ENCODE data around the gene FAM135A. TPM values are rescaled to one million over a fixed set of nuclear protein-coding genes. Genes with fewer than 3 reads are reported as not detected.
"Not testable (repeated sequence)": the region's sequence is repeated elsewhere in the genome, so short reads cannot be mapped to it uniquely, and the experiment has no call there.

Gene FAM135A
- total and polyA plus RNA-seq, 12 donors, result 6.8 to 33.9 (median 13.7) TPM

- no peak for TF ChIP-seq CTCF (IDR thresholded peaks at IDR 0.05)
- no peak for TF ChIP-seq POLR2A (IDR thresholded peaks at IDR 0.05)
- H3K4me3 ChIP-seq, result no peak overlapping the region
- 95 to 100% (median 98%) methylated on average over 2 of the region's 2 CpGs for WGBS, 4 donors
- H3K9me3 ChIP-seq (replicated peaks in 1 of 3), result peaks cover 0 to 9% (median 4%) of the 10 kb centered on the region in 3 donors
- no peak for DNase-seq
- H3K4me1 ChIP-seq (replicated peaks in 1 of 2), result no peaks in the 10 kb centered on the region
- intact Hi-C loops (cut with DNase I), result no loop called here
- no peak overlapping the region for H3K27ac ChIP-seq
- H3K36me3 ChIP-seq (replicated peaks in 1 of 2), result no peaks in the 10 kb centered on the region
- no peaks in the 10 kb centered on the region for H3K27me3 ChIP-seq
Measured at GRCh38 chr6:70445001-70445400, 31.7 kb downstream of the FAM135A start.

- H3K4me3 ChIP-seq; intact Hi-C loops (cut with DNase I); DNase-seq; H3K27ac ChIP-seq; H3K36me3 ChIP-seq (replicated peaks in 1 of 2); H3K9me3 ChIP-seq (replicated peaks in 1 of 3); H3K4me1 ChIP-seq (replicated peaks in 1 of 2); H3K27me3 ChIP-seq: not testable (repeated sequence)
- WGBS, 4 donors, result 75 to 85% (median 84%) methylated on average over 12 to 13 of the region's 13 CpGs
Measured at GRCh38 chr6:70447343-70448070, 34.2 kb downstream of the FAM135A start.

- DNase-seq; H3K27ac ChIP-seq; H3K27me3 ChIP-seq; H3K36me3 ChIP-seq (replicated peaks in 1 of 2); H3K9me3 ChIP-seq (replicated peaks in 1 of 3); H3K4me3 ChIP-seq; H3K4me1 ChIP-seq (replicated peaks in 1 of 2); intact Hi-C loops (cut with DNase I): not testable (repeated sequence)
- WGBS, 4 donors, result 97 to 100% (median 98%) methylated on average over 2 of the region's 2 CpGs
Measured at GRCh38 chr6:70453899-70454298, 40.6 kb downstream of the FAM135A start.

- no peak overlapping the region for H3K4me3 ChIP-seq
- TF ChIP-seq POLR2A (IDR thresholded peaks at IDR 0.05) (no peak), CTCF (IDR thresholded peaks at IDR 0.05) (no peak)
- no peak overlapping the region for H3K27ac ChIP-seq
- intact Hi-C loops (cut with DNase I), result no loop called here
- WGBS, 4 donors, result 79 to 88% (median 85%) methylated on average over 1 of the region's 1 CpG
- H3K27me3 ChIP-seq, result no peaks in the 10 kb centered on the region
- H3K36me3 ChIP-seq (replicated peaks in 1 of 2), result no peaks in the 10 kb centered on the region
- H3K9me3 ChIP-seq (replicated peaks in 1 of 3), result no peaks in the 10 kb centered on the region
- no peaks in the 10 kb centered on the region for H3K4me1 ChIP-seq (replicated peaks in 1 of 2)
- DNase-seq, result no peak
Measured at GRCh38 chr6:70456735-70457134, 43.4 kb downstream of the FAM135A start.

- intact Hi-C loops (cut with DNase I), result no loop called here
- Histone ChIP-seq H3K36me3 (replicated peaks in 1 of 2) (no peaks in the 10 kb centered on the region), H3K27me3 (no peaks in the 10 kb centered on the region)
Measured at GRCh38 chr6:70459235-70459634, 45.9 kb downstream of the FAM135A start.

GRCh38 chr6:70459699-70460098, 46.4 kb downstream of the FAM135A start:
- 95 to 98% (median 97%) methylated on average over 14 of the region's 14 CpGs for WGBS, 4 donors
- H3K9me3 ChIP-seq (replicated peaks in 1 of 3); intact Hi-C loops (cut with DNase I): not testable (repeated sequence)

More at GRCh38 chr6:70459235-70459634, 45.9 kb downstream of the FAM135A start:
- Histone ChIP-seq H3K27ac (no peak overlapping the region), H3K4me1 (replicated peaks in 1 of 2) (no peaks in the 10 kb centered on the region), H3K9me3 (replicated peaks in 1 of 3) (no peaks in the 10 kb centered on the region), H3K4me3 (no peak overlapping the region)
- TF ChIP-seq POLR2A (IDR thresholded peaks at IDR 0.05) (no peak), CTCF (IDR thresholded peaks at IDR 0.05) (no peak)
- no peak for DNase-seq
- WGBS, 4 donors, result 85 to 93% (median 88%) methylated on average over 2 of the region's 2 CpGs

More at GRCh38 chr6:70459699-70460098, 46.4 kb downstream of the FAM135A start:
- H3K27ac ChIP-seq; DNase-seq; H3K4me1 ChIP-seq (replicated peaks in 1 of 2); H3K36me3 ChIP-seq (replicated peaks in 1 of 2); H3K27me3 ChIP-seq; H3K4me3 ChIP-seq: not testable (repeated sequence)
